G401 (cell line): ENCODE results near the gene MROH9. TPM values are rescaled to one million over a fixed set of nuclear protein-coding genes. Genes with fewer than 3 reads are reported as not detected.

Experiments
- total RNA-seq: library from RNA; depleted of rRNA; stranded (reverse); fragments of >200 nt; shearing (Covaris generic); gene quantifications from 2 replicates; pipeline ENCODE4 v1.2.3, GENCODE V29; 2014; rRNA removed

MROH9 gene
- total RNA-seq, 1 experiment from 2014 or later: not detected

Other genes starting within 250 kb of the MROH9 start
- gene FMO3, start 155.4 kb downstream of the MROH9 start, total RNA-seq: 0.12 TPM in 1 of 2 replicates, not detected in the other
- 0.14 and 0.25 TPM in 2 replicates for gene FMO2, start 249.8 kb downstream of the MROH9 start, total RNA-seq